HFF-Myc (cell line): ENCODE measurements around the gene ARPC2.

ENCODE experiments used
- DNase-seq: peaks from one replicate; pipeline ENCODE4 v3.0.0-alpha.2; 2011; ENCODE audit warnings: low read depth; ENCODE audit errors: extremely low read depth
- H3K4me3 ChIP-seq: replicated peaks from 2 replicates; pipeline ENCODE4 v1.5.1; 2011; ENCODE audit warnings: low read depth, mild to moderate bottlenecking, control low read depth, low read length
- CTCF ChIP-seq: IDR thresholded peaks from 2 replicates; pipeline ENCODE4 v1.5.1; 2012; ENCODE audit warnings: mild to moderate bottlenecking, low read depth, low read length, control low read depth; ENCODE audit errors: missing control alignments

Gene ARPC2

GRCh38 chr2:218180467-218181114 lies 36.4 kb upstream of the ARPC2 start:
- no peak for DNase-seq
- TF ChIP-seq CTCF: no peak
- H3K4me3 ChIP-seq: no peak overlapping the region

- TF ChIP-seq CTCF: no peak
- DNase-seq: no peak
- no peak overlapping the region for H3K4me3 ChIP-seq
Observed at GRCh38 chr2:218184331-218184730, 32.7 kb upstream of the ARPC2 start.

GRCh38 chr2:218186355-218186766 lies 30.6 kb upstream of the ARPC2 start:
- no peak overlapping the region for H3K4me3 ChIP-seq
- DNase-seq: peak; percentile 45
- peak; percentile 77 for TF ChIP-seq CTCF

GRCh38 chr2:218186876-218187275 lies 30.1 kb upstream of the ARPC2 start:
- no peak overlapping the region for H3K4me3 ChIP-seq
- no peak for DNase-seq
- TF ChIP-seq CTCF: no peak

GRCh38 chr2:218187296-218188015 lies 29.5 kb upstream of the ARPC2 start:
- no peak for DNase-seq
- TF ChIP-seq CTCF: no peak
- H3K4me3 ChIP-seq: no peak overlapping the region

- TF ChIP-seq CTCF: no peak
- no peak overlapping the region for H3K4me3 ChIP-seq
- no peak for DNase-seq
Observed at GRCh38 chr2:218188528-218188927, 28.5 kb upstream of the ARPC2 start.
